Uterus (tissue), 4 donors: ENCODE results near the gene CTNNBIP1. TPM values are rescaled to one million over a fixed set of nuclear protein-coding genes. Genes with fewer than 3 reads are reported as not detected.
A peak's percentile ranks its signal among the peaks of the same experiment; 100 is the strongest.
"Not testable (repeated sequence)": the region's sequence is repeated elsewhere in the genome, so short reads cannot be mapped to it uniquely, and the experiment has no call there.

Experiments
- DNase-seq, 2 donors: peaks; one replicate each; pipeline ENCODE4 v3.0.0-alpha.2; 2019 to 2020
- H3K27ac ChIP-seq, 2 donors: fragments of 200-600 bp; sonication (generic); 1 replicate in 1 of 2; 2 replicates in 1 of 2; pipeline ENCODE4 v1.5.1; 2016 to 2018
- H3K27me3 ChIP-seq, 2 donors: fragments of 200-600 bp; sonication (generic); one replicate each; pipeline ENCODE4 v1.5.1; 2018 to 2019; ENCODE audit warnings: control low read depth in 1 of 2
- H3K36me3 ChIP-seq, 2 donors: fragments of 200-600 bp; sonication (generic); one replicate each; pipeline ENCODE4 v1.5.1; 2019; ENCODE audit warnings: control low read depth in 1 of 2
- H3K4me1 ChIP-seq, 2 donors: fragments of 200-600 bp; sonication (generic); one replicate each; pipeline ENCODE4 v1.5.1; 2018 to 2019; ENCODE audit warnings: control low read depth in 1 of 2
- H3K4me3 ChIP-seq, 2 donors: fragments of 200-600 bp; sonication (generic); 1 replicate in 1 of 2; 2 replicates in 1 of 2; pipeline ENCODE4 v1.5.1; 2018 to 2019; ENCODE audit warnings: mild to moderate bottlenecking in 1 of 2
- H3K9me3 ChIP-seq, 2 donors: fragments of 200-600 bp; sonication (generic); one replicate each; pipeline ENCODE4 v1.5.1; 2019; ENCODE audit warnings: control low read depth in 1 of 2
- CTCF ChIP-seq, 4 experiments: fragments of 200-600 bp in 2 of 4; fragments of 450-650 bp in 2 of 4; sonication (generic) in 2 of 4; IDR thresholded peaks; one replicate each; pipeline ENCODE4 v1.5.1; 2016 to 2019; ENCODE audit warnings: antibody characterized with exemption in 4 of 4, mild to moderate bottlenecking in 2 of 4, moderate library complexity in 1 of 4
- POLR2A ChIP-seq, 2 donors: fragments of 450-650 bp; IDR thresholded peaks; one replicate each; pipeline ENCODE4 v1.6.1; 2016; ENCODE audit warnings: antibody characterized with exemption in 2 of 2, mild to moderate bottlenecking in 1 of 2, moderate library complexity in 1 of 2
- intact Hi-C: fragments of 100-400 bp; cut with DNase I; formaldehyde crosslinking; loops from one replicate; pipeline ENCODE4 v1.15.1; 2023; ENCODE audit warnings: low total_unique reads
- total RNA-seq, 4 donors: library from RNA; depleted of rRNA in 3 of 4; stranded (reverse); fragments of >200 nt in 3 of 4; gene quantifications; one replicate each; pipeline versions ENCODE4 v1.1.0 to v1.2.4, GENCODE V29; 2014 to 2023
- donor health status: DM: yes; HTN: yes; CAD: no.

CTNNBIP1 gene
- total RNA-seq, 4 donors from 2014 or later: 4.7 to 26.6 (median 13.6) TPM

- peaks cover 5 to 7% of the 10 kb centered on the region in 2 donors for H3K4me1 ChIP-seq
- no peak overlapping the region for H3K27ac ChIP-seq
- no peaks in the 10 kb centered on the region for H3K9me3 ChIP-seq
- DNase-seq: peak in 1 of 2 donors; percentile 9
- TF ChIP-seq POLR2A (IDR thresholded peaks at IDR 0.05) (no peak), CTCF (IDR thresholded peaks at IDR 0.05) (no peak)
- intact Hi-C loops: no loop called here
- no peaks in the 10 kb centered on the region for H3K27me3 ChIP-seq
- no peak overlapping the region for H3K4me3 ChIP-seq
- H3K36me3 ChIP-seq: no peaks in the 10 kb centered on the region
These were observed 101.0 kb downstream of the CTNNBIP1 start for GRCh38 chr1:9809100-9809510.

GRCh38 chr1:9808459-9808858 is 101.6 kb downstream of the CTNNBIP1 start:
- Histone ChIP-seq H3K27ac (no peak overlapping the region), H3K36me3 (no peaks in the 10 kb centered on the region), H3K27me3 (no peaks in the 10 kb centered on the region), H3K9me3 (no peaks in the 10 kb centered on the region), H3K4me1 (peaks cover 5 to 12% of the 10 kb centered on the region in 2 donors), H3K4me3 (no peak overlapping the region)
- peak in 1 of 2 donors; percentile 4 for DNase-seq
- TF ChIP-seq CTCF (IDR thresholded peaks at IDR 0.05) (no peak), POLR2A (IDR thresholded peaks at IDR 0.05) (no peak)
- intact Hi-C loops: no loop called here

GRCh38 chr1:9807541-9807940 is 102.5 kb downstream of the CTNNBIP1 start:
- H3K4me3 ChIP-seq: no peak overlapping the region
- H3K4me1 ChIP-seq: peaks cover 5 to 13% of the 10 kb centered on the region in 2 donors
- peak in 1 of 2 donors; percentile 14 for DNase-seq
- H3K27me3 ChIP-seq: no peaks in the 10 kb centered on the region
- no peaks in the 10 kb centered on the region for H3K36me3 ChIP-seq
- no peak overlapping the region for H3K27ac ChIP-seq
- H3K9me3 ChIP-seq: no peaks in the 10 kb centered on the region
- TF ChIP-seq POLR2A (IDR thresholded peaks at IDR 0.05) (no peak), CTCF (IDR thresholded peaks at IDR 0.05) (no peak)
- intact Hi-C loops: no loop called here

GRCh38 chr1:9805972-9806371 is 104.1 kb downstream of the CTNNBIP1 start:
- H3K4me3 ChIP-seq, DNase-seq, H3K9me3 ChIP-seq, intact Hi-C loops, H3K27ac ChIP-seq, H3K4me1 ChIP-seq, H3K36me3 ChIP-seq, H3K27me3 ChIP-seq: not testable (repeated sequence)

- no peaks in the 10 kb centered on the region for H3K9me3 ChIP-seq
- no peak overlapping the region for H3K4me3 ChIP-seq
- intact Hi-C loops: no loop called here
- H3K4me1 ChIP-seq: peaks cover 5 to 8% of the 10 kb centered on the region in 2 donors
- H3K27me3 ChIP-seq: no peaks in the 10 kb centered on the region
- TF ChIP-seq CTCF (IDR thresholded peaks at IDR 0.05) (no peak), POLR2A (IDR thresholded peaks at IDR 0.05) (no peak)
- DNase-seq: no peak
- no peaks in the 10 kb centered on the region for H3K36me3 ChIP-seq
- peak overlapping the region; percentile 25 to 57 for H3K27ac ChIP-seq
These were observed 105.0 kb downstream of the CTNNBIP1 start for GRCh38 chr1:9805006-9805508.

- H3K27ac ChIP-seq: peak overlapping the region; percentile 57 to 69
- H3K27me3 ChIP-seq, H3K4me1 ChIP-seq, H3K9me3 ChIP-seq, H3K36me3 ChIP-seq, H3K4me3 ChIP-seq, intact Hi-C loops: not testable (repeated sequence)
- peak in 1 of 2 donors; percentile 28 for DNase-seq
These were observed 106.8 kb downstream of the CTNNBIP1 start for GRCh38 chr1:9803003-9803918.
